Medulla oblongata (tissue), 1 donor: ENCODE results near the gene LRRC70.

ENCODE experiments used
- DNase-seq: peaks from one replicate; pipeline ENCODE4 v3.0.0-alpha.2; 2015; ENCODE audit errors: extremely low spot score

LRRC70 gene

GRCh38 chr5:62575066-62575465 lies 3.6 kb upstream of the LRRC70 start:
- DNase-seq: no peak

- no peak for DNase-seq
Observed at GRCh38 chr5:62575489-62575888, 3.1 kb upstream of the LRRC70 start.

- no peak for DNase-seq
Observed at GRCh38 chr5:62576570-62577170, 1.9 kb upstream of the LRRC70 start.

GRCh38 chr5:62577488-62577887 lies 1.1 kb upstream of the LRRC70 start:
- DNase-seq: no peak

- no peak for DNase-seq
Observed at GRCh38 chr5:62579761-62580160, 1.1 kb downstream of the LRRC70 start.

GRCh38 chr5:62581836-62582597 lies 3.4 kb downstream of the LRRC70 start:
- no peak for DNase-seq

GRCh38 chr5:62584391-62584790 lies 5.8 kb downstream of the LRRC70 start:
- no peak for DNase-seq

GRCh38 chr5:62585306-62585705 lies 6.7 kb downstream of the LRRC70 start:
- no peak for DNase-seq

GRCh38 chr5:62585751-62586150 lies 7.1 kb downstream of the LRRC70 start:
- no peak for DNase-seq

- DNase-seq: no peak
Observed at GRCh38 chr5:62587737-62588136, 9.1 kb downstream of the LRRC70 start.

- DNase-seq: no peak
Observed at GRCh38 chr5:62588668-62589067, 10.0 kb downstream of the LRRC70 start.

GRCh38 chr5:62589504-62589903 lies 10.9 kb downstream of the LRRC70 start:
- DNase-seq: no peak

- no peak for DNase-seq
Observed at GRCh38 chr5:62590387-62590786, 11.8 kb downstream of the LRRC70 start.

- DNase-seq: no peak
Observed at GRCh38 chr5:62592558-62592957, 13.9 kb downstream of the LRRC70 start.

GRCh38 chr5:62593331-62593730 lies 14.7 kb downstream of the LRRC70 start:
- no peak for DNase-seq

- DNase-seq: no peak
Observed at GRCh38 chr5:62594364-62594984, 15.9 kb downstream of the LRRC70 start.

- DNase-seq: no peak
Observed at GRCh38 chr5:62596096-62596495, 17.5 kb downstream of the LRRC70 start.

GRCh38 chr5:62596691-62597090 lies 18.1 kb downstream of the LRRC70 start:
- DNase-seq: no peak

- DNase-seq: no peak
Observed at GRCh38 chr5:62597314-62597713, 18.7 kb downstream of the LRRC70 start.

GRCh38 chr5:62600560-62601252 lies 22.1 kb downstream of the LRRC70 start:
- DNase-seq: no peak

- DNase-seq: no peak
Observed at GRCh38 chr5:62603934-62604333, 25.3 kb downstream of the LRRC70 start.

GRCh38 chr5:62605638-62606037 lies 27.0 kb downstream of the LRRC70 start:
- DNase-seq: no peak

GRCh38 chr5:62606878-62607277 lies 28.3 kb downstream of the LRRC70 start:
- peak; percentile 41 for DNase-seq
